HCEC 1CT (cell line): ENCODE data around the gene AANAT.
A peak's percentile ranks its signal among the peaks of the same experiment; 100 is the strongest.

ENCODE experiments used
- DNase-seq: peaks from one replicate; pipeline ENCODE4 v3.0.0-alpha.2; 2017

The AANAT gene

GRCh38 chr17:76442341-76443338, 24.8 kb upstream of the AANAT start:
- DNase-seq, result no peak

- DNase-seq, result no peak
These were observed 22.7 kb upstream of the AANAT start for GRCh38 chr17:76444518-76445311.

GRCh38 chr17:76445697-76446448, 21.5 kb upstream of the AANAT start:
- DNase-seq, result no peak

- DNase-seq, result peak; percentile 84
These were observed 20.8 kb upstream of the AANAT start for GRCh38 chr17:76446449-76447231.

GRCh38 chr17:76447931-76448652, 19.3 kb upstream of the AANAT start:
- no peak for DNase-seq

GRCh38 chr17:76449126-76449525, 18.3 kb upstream of the AANAT start:
- DNase-seq, result no peak

GRCh38 chr17:76451506-76451905, 15.9 kb upstream of the AANAT start:
- no peak for DNase-seq

- no peak for DNase-seq
These were observed 15.2 kb upstream of the AANAT start for GRCh38 chr17:76452127-76452659.

- peak; percentile 87 for DNase-seq
These were observed 14.6 kb upstream of the AANAT start, which contains the start of gene UBE2O for GRCh38 chr17:76452660-76453430. TSS of gene UBE2O (minus strand) at chr17:76453152. CDS start at chr17:76453141, 11 bp downstream.

GRCh38 chr17:76453431-76453743, 14.0 kb upstream of the AANAT start:
- no peak for DNase-seq

- DNase-seq, result peak; percentile 56
These were observed 8.6 kb upstream of the AANAT start for GRCh38 chr17:76458580-76459490.

GRCh38 chr17:76459674-76460073, 7.7 kb upstream of the AANAT start:
- DNase-seq, result no peak

- DNase-seq, result no peak
These were observed 5.4 kb upstream of the AANAT start for GRCh38 chr17:76461765-76462555.

- DNase-seq, result no peak
These were observed 4.7 kb upstream of the AANAT start for GRCh38 chr17:76462556-76463290.

GRCh38 chr17:76466775-76467130, 650 bp upstream of the AANAT start:
- DNase-seq, result no peak

GRCh38 chr17:76467809-76468633, 618 bp downstream of the AANAT start:
- no peak for DNase-seq

GRCh38 chr17:76468634-76469010, 1.2 kb downstream of the AANAT start:
- DNase-seq, result no peak
